Neural progenitor cell (in vitro differentiated cells): ENCODE measurements around the gene CSF2. TPM values are rescaled to one million over a fixed set of nuclear protein-coding genes. Genes with fewer than 3 reads are reported as not detected.
A peak's percentile ranks its signal among the peaks of the same experiment; 100 is the strongest.

Source experiments
- DNase-seq: peaks from one replicate; pipeline ENCODE4 v3.0.0-alpha.2; 2016; ENCODE audit warnings: low spot score
- H2AFZ ChIP-seq: fragments of 200-600 bp; sonication (generic); replicated peaks from 2 replicates; pipeline ENCODE4 v1.6.1; 2016; ENCODE audit warnings: antibody characterized with exemption
- H3F3A ChIP-seq: fragments of 200-600 bp; sonication (generic); 2 replicates; pipeline ENCODE4 v1.6.1; 2016; ENCODE audit warnings: antibody characterized with exemption, low read depth
- H3K27ac ChIP-seq: fragments of 200-600 bp; sonication (generic); 2 replicates; pipeline ENCODE4 v1.5.1; 2016; ENCODE audit warnings: mild to moderate bottlenecking
- H3K27me3 ChIP-seq: fragments of 200-600 bp; sonication (generic); 2 replicates; pipeline ENCODE4 v1.6.1; 2016; ENCODE audit warnings: mild to moderate bottlenecking, moderate library complexity
- H3K36me3 ChIP-seq: fragments of 200-600 bp; sonication (generic); 2 replicates; pipeline ENCODE4 v1.5.1; 2016
- H3K4me1 ChIP-seq: fragments of 200-600 bp; sonication (generic); 2 replicates; pipeline ENCODE4 v1.6.1; 2016; ENCODE audit warnings: mixed run types
- H3K4me2 ChIP-seq: fragments of 200-600 bp; sonication (generic); 2 replicates; pipeline ENCODE4 v1.6.1; 2016
- H3K4me3 ChIP-seq: fragments of 200-600 bp; sonication (generic); 2 replicates; pipeline ENCODE4 v1.5.1; 2016
- H3K79me2 ChIP-seq: fragments of 200-600 bp; sonication (generic); 2 replicates; pipeline ENCODE4 v1.6.1; 2016; ENCODE audit warnings: low read depth
- H3K9ac ChIP-seq: fragments of 200-600 bp; sonication (generic); 2 replicates; pipeline ENCODE4 v1.6.1; 2016
- H3K9me3 ChIP-seq: fragments of 200-600 bp; sonication (generic); 2 replicates; pipeline ENCODE4 v1.5.1; 2016; ENCODE audit warnings: low read depth
- H4K20me1 ChIP-seq: fragments of 200-600 bp; sonication (generic); 2 replicates; pipeline ENCODE4 v1.6.1; 2016; ENCODE audit warnings: low read depth
- H3K27ac Mint-ChIP-seq: 3 replicates; pipeline ENCODE4 v1.8.0; 2021; ENCODE audit warnings: mixed read lengths
- H3K27me3 Mint-ChIP-seq: 2 replicates; pipeline ENCODE4 v1.8.0; 2022; ENCODE audit warnings: low read depth, mild to moderate bottlenecking, inconsistent platforms, moderate library complexity, mixed read lengths; ENCODE audit not compliant: insufficient read depth
- H3K36me3 Mint-ChIP-seq: 3 replicates; pipeline ENCODE4 v1.8.0; 2021; ENCODE audit warnings: mixed read lengths
- H3K4me1 Mint-ChIP-seq: 3 replicates; pipeline ENCODE4 v1.8.0; 2021; ENCODE audit warnings: mixed read lengths
- H3K4me3 Mint-ChIP-seq: 3 replicates; pipeline ENCODE4 v1.8.0; 2021; ENCODE audit warnings: mild to moderate bottlenecking, moderate library complexity, mixed read lengths
- H3K9me3 Mint-ChIP-seq: 3 replicates; pipeline ENCODE4 v1.8.0; 2020; ENCODE audit warnings: mixed read lengths
- CTCF ChIP-seq: fragments of 200-600 bp; sonication (generic); IDR thresholded peaks from 2 replicates; pipeline ENCODE4 v1.5.1; 2017; ENCODE audit warnings: antibody characterized with exemption, mild to moderate bottlenecking
- EZH2 ChIP-seq: fragments of 200-600 bp; sonication (generic); IDR thresholded peaks from 2 replicates; pipeline ENCODE4 v1.6.1; 2017; ENCODE audit warnings: antibody characterized with exemption, mild to moderate bottlenecking, moderate library complexity
- EZH2phosphoT487 ChIP-seq: fragments of 200-600 bp; sonication (generic); IDR thresholded peaks from 2 replicates; pipeline ENCODE4 v1.6.1; 2017; ENCODE audit warnings: antibody characterized with exemption
- total RNA-seq: library from RNA; depleted of rRNA; stranded (reverse); fragments of >200 nt; gene quantifications from 2 replicates; pipeline ENCODE4 v1.2.3, GENCODE V29; 2015; ENCODE audit warnings: low replicate concordance

CSF2 gene
- not detected in 2 replicates for total RNA-seq

DNA sequence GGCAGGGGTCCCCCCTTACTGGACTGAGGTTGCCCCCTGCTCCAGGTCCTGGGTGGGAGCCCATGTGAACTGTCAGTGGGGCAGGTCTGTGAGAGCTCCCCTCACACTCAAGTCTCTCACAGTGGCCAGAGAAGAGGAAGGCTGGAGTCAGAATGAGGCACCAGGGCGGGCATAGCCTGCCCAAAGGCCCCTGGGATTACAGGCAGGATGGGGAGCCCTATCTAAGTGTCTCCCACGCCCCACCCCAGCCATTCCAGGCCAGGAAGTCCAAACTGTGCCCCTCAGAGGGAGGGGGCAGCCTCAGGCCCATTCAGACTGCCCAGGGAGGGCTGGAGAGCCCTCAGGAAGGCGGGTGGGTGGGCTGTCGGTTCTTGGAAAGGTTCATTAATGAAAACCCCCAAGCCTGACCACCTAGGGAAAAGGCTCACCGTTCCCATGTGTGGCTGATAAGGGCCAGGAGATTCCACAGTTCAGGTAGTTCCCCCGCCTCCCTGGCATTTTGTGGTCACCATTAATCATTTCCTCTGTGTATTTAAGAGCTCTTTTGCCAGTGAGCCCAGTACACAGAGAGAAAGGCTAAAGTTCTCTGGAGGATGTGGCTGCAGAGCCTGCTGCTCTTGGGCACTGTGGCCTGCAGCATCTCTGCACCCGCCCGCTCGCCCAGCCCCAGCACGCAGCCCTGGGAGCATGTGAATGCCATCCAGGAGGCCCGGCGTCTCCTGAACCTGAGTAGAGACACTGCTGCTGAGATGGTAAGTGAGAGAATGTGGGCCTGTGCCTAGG is at the start of gene CSF2:
CSF2 (plus strand) TSS at position 559 of the 783 bp plus-strand sequence; CDS start at position 594, 35 bp downstream.
- no peaks in the 10 kb centered on the region for H3K9me3 ChIP-seq
- no peak for DNase-seq

DNA sequence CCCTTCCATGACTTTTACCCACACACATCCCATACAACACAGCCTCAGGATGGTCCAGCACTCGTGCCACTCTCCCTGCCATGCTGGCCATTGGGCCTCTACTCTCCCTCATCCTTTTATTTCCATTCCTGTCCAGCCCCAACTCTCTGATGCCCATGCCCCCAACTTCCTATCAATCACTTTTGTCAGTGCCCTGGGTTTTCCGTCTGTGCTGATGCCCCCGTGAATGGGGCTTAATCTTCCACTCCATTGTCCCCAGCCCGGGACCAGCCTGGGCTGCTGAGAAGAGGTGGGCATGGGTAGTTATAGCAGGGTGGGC is 49.5 kb upstream of the CSF2 start:
- no peak overlapping the region for H3K27ac Mint-ChIP-seq
- H3K36me3 Mint-ChIP-seq, result no peaks in the 10 kb centered on the region
- H4K20me1 ChIP-seq, result no peaks in the 10 kb centered on the region

More for the DNA sequence above, at the start of gene CSF2:
- Mint-ChIP-seq H3K9me3 (no peaks in the 10 kb centered on the region), H3K27ac (no peak within 1 kb of the TSS), H3K36me3 (peaks cover 1% of the 10 kb centered on the region), H3K4me1 (peaks cover 5% of the 10 kb centered on the region), H3K4me3 (no peak within 1 kb of the TSS), H3K27me3 (no peaks in the 10 kb centered on the region)
- H3K4me1 ChIP-seq, result peaks cover 7% of the 10 kb centered on the region
- no peak for TF ChIP-seq EZH2
- no peak for TF ChIP-seq CTCF
- no peak for TF ChIP-seq EZH2phosphoT487
- no peak within 1 kb of the TSS for H2AFZ ChIP-seq
- no peak within 1 kb of the TSS for H3K4me3 ChIP-seq
- H3F3A ChIP-seq, result no peaks in the 10 kb centered on the region
- H4K20me1 ChIP-seq, result no peaks in the 10 kb centered on the region
- no peaks in the 10 kb centered on the region for H3K79me2 ChIP-seq
- no peaks in the 10 kb centered on the region for H3K27me3 ChIP-seq
- no peak within 1 kb of the TSS for H3K4me2 ChIP-seq
- H3K9ac ChIP-seq, result no peak within 1 kb of the TSS
- no peak within 1 kb of the TSS for H3K27ac ChIP-seq
- no peaks in the 10 kb centered on the region for H3K36me3 ChIP-seq

DNA sequence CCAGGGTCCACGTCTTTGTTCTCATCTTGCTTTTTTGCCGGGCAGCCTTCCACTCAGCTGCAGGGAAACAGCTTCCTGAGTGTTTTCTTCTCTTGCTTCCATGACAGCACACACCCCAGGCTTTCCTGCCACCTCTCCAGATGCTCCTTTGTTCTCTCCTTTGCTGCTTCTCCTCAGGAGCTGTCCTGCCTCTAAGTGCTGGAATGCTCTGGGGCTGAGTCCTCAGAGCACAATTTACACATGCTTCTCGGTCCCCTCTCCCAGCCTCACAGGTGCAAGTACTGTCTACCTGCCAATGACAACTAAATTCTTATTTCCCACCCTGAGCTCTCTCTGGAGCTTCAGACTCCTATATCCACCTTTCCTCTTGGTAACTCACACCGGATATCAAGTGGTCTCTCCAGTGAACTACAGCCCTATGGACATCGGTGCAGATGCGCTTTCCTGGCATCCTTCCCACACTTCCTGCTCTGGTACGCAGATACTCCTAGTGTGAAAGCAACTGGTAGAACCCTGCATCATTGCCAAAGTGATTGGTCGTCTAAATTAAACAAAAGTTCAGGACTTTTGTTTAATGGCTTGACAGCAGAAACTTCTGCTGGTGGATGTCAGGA is 48.7 kb upstream of the CSF2 start:
- no peaks in the 10 kb centered on the region for H3K4me1 ChIP-seq
- no peaks in the 10 kb centered on the region for H4K20me1 ChIP-seq
- no peaks in the 10 kb centered on the region for H3K4me1 Mint-ChIP-seq
- H3K36me3 Mint-ChIP-seq, result no peaks in the 10 kb centered on the region
- no peaks in the 10 kb centered on the region for H3K9me3 Mint-ChIP-seq
- no peaks in the 10 kb centered on the region for H3K9me3 ChIP-seq
- H3K4me2 ChIP-seq, result no peak overlapping the region
- H3K9ac ChIP-seq, result no peak overlapping the region
- no peaks in the 10 kb centered on the region for H3F3A ChIP-seq
- no peak overlapping the region for H3K27ac ChIP-seq
- no peak overlapping the region for H2AFZ ChIP-seq
- H3K4me3 Mint-ChIP-seq, result no peak overlapping the region
- no peaks in the 10 kb centered on the region for H3K36me3 ChIP-seq
- H3K27ac Mint-ChIP-seq, result no peak overlapping the region
- no peaks in the 10 kb centered on the region for H3K27me3 ChIP-seq
- no peak overlapping the region for H3K4me3 ChIP-seq
- H3K79me2 ChIP-seq, result no peaks in the 10 kb centered on the region
- peak; percentile 51 for DNase-seq
- TF ChIP-seq CTCF, result no peak
- no peak for TF ChIP-seq EZH2
- no peak for TF ChIP-seq EZH2phosphoT487
- peaks cover 3% of the 10 kb centered on the region for H3K27me3 Mint-ChIP-seq

More for the DNA sequence above, 49.5 kb upstream of the CSF2 start:
- no peaks in the 10 kb centered on the region for H3F3A ChIP-seq
- no peak overlapping the region for H3K4me3 ChIP-seq
- TF ChIP-seq EZH2 (no peak), EZH2phosphoT487 (no peak), CTCF (no peak)
- no peak for DNase-seq
- no peaks in the 10 kb centered on the region for H3K79me2 ChIP-seq
- H3K9me3 ChIP-seq, result no peaks in the 10 kb centered on the region
- H3K27me3 ChIP-seq, result no peaks in the 10 kb centered on the region
- H3K4me1 ChIP-seq, result no peaks in the 10 kb centered on the region
- no peak overlapping the region for H3K4me2 ChIP-seq
- H3K36me3 ChIP-seq, result no peaks in the 10 kb centered on the region
- no peak overlapping the region for H3K27ac ChIP-seq
- peaks cover 3% of the 10 kb centered on the region for H3K27me3 Mint-ChIP-seq
- no peak overlapping the region for H2AFZ ChIP-seq
- no peak overlapping the region for H3K9ac ChIP-seq
- H3K4me3 Mint-ChIP-seq, result no peak overlapping the region
- H3K4me1 Mint-ChIP-seq, result no peaks in the 10 kb centered on the region
- H3K9me3 Mint-ChIP-seq, result no peaks in the 10 kb centered on the region
